Measurements from ENCODE around the gene FKBP7. TPM values are rescaled to one million over a fixed set of nuclear protein-coding genes. Genes with fewer than 3 reads are reported as not detected.
A peak's percentile ranks its signal among the peaks of the same experiment; 100 is the strongest.

Gene FKBP7
- total and polyA plus RNA-seq, 2 of the 13 experiments (the other 11 are each of a cell fraction or from before 2014, with no cell fraction given), result 12.4 to 14.8 TPM

DNA sequence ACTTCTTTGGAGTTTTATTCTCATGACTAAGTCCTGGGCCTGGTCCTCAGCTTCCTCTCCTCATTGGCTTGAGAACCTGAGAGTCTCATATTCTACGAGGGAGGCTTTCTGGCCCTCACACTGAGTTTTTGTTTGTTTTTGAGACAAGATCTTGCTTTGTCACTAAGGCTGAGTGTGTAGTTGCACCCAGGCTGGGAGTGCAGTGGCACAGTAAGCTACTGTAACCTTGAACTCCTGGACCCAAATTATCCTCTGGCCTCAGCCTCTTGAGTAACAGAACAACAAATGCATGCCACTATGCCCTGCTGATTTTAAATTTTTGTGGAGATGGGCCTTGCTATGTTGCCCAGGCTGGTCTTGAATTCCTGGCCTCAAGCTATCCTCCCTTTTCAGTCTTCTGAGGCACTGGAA lies 50.0 kb downstream of the FKBP7 start (continued):
- TF ChIP-seq ZNF597 (CRISPR knock-in tag; IDR thresholded peaks at IDR 0.05) (no peak), ZHX2 (IDR thresholded peaks at IDR 0.05; ENCODE audit: low read depth) (no peak), ZHX2 (CRISPR knock-in tag; IDR thresholded peaks at IDR 0.05; ENCODE audit: borderline replicate concordance) (no peak), NFIC (IDR thresholded peaks at IDR 0.05; ENCODE audit: low read length) (0 out of 2 replicates have a peak, but pooled peaks have one; percentile 33), ELF3 (CRISPR knock-in tag; IDR thresholded peaks at IDR 0.05) (peak; percentile 49; the same call in 1 of the 2 replicates), ZNF441 (CRISPR knock-in tag; IDR thresholded peaks at IDR 0.05; ENCODE audit: borderline replicate concordance) (no peak), SP1 (IDR thresholded peaks at IDR 0.05) (no peak), SP1 (CRISPR knock-in tag; IDR thresholded peaks at IDR 0.05) (no peak), KAT7 (CRISPR knock-in tag; IDR thresholded peaks at IDR 0.05; ENCODE audit: borderline replicate concordance) (peak; percentile 58; the same call in 1 of the 2 replicates), ZNF788 (CRISPR knock-in tag; IDR thresholded peaks at IDR 0.05; ENCODE audit: borderline replicate concordance) (peak; percentile 67; the same call in 1 of the 2 replicates), MYC (CRISPR knock-in tag; IDR thresholded peaks at IDR 0.05; ENCODE audit: borderline replicate concordance) (no peak), ONECUT2 (CRISPR knock-in tag; IDR thresholded peaks at IDR 0.05) (no peak), ZNF484 (CRISPR knock-in tag; IDR thresholded peaks at IDR 0.05; ENCODE audit: borderline replicate concordance, low read depth) (no peak)
- TF ChIP-seq, protein P1, sequence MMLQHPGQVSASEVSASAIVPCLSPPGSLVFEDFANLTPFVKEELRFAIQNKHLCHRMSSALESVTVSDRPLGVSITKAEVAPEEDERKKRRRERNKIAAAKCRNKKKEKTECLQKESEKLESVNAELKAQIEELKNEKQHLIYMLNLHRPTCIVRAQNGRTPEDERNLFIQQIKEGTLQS (CRISPR knock-in tag; IDR thresholded peaks at IDR 0.05), result no peak
- TF ChIP-seq, protein P2, sequence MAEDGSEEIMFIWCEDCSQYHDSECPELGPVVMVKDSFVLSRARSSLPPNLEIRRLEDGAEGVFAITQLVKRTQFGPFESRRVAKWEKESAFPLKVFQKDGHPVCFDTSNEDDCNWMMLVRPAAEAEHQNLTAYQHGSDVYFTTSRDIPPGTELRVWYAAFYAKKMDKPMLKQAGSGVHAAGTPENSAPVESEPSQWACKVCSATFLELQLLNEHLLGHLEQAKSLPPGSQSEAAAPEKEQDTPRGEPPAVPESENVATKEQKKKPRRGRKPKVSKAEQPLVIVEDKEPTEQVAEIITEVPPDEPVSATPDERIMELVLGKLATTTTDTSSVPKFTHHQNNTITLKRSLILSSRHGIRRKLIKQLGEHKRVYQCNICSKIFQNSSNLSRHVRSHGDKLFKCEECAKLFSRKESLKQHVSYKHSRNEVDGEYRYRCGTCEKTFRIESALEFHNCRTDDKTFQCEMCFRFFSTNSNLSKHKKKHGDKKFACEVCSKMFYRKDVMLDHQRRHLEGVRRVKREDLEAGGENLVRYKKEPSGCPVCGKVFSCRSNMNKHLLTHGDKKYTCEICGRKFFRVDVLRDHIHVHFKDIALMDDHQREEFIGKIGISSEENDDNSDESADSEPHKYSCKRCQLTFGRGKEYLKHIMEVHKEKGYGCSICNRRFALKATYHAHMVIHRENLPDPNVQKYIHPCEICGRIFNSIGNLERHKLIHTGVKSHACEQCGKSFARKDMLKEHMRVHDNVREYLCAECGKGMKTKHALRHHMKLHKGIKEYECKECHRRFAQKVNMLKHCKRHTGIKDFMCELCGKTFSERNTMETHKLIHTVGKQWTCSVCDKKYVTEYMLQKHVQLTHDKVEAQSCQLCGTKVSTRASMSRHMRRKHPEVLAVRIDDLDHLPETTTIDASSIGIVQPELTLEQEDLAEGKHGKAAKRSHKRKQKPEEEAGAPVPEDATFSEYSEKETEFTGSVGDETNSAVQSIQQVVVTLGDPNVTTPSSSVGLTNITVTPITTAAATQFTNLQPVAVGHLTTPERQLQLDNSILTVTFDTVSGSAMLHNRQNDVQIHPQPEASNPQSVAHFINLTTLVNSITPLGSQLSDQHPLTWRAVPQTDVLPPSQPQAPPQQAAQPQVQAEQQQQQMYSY (CRISPR knock-in tag; IDR thresholded peaks at IDR 0.05), result no peak
